Measurements from ENCODE around the gene NECAB2. TPM values are rescaled to one million over a fixed set of nuclear protein-coding genes. Genes with fewer than 3 reads are reported as not detected.

Gene NECAB2
- total and polyA plus RNA-seq, 2 of the 8 experiments (the other 6 are each of a cell fraction or from before 2014, with no cell fraction given): 3.6 to 4.2 TPM

DNA sequence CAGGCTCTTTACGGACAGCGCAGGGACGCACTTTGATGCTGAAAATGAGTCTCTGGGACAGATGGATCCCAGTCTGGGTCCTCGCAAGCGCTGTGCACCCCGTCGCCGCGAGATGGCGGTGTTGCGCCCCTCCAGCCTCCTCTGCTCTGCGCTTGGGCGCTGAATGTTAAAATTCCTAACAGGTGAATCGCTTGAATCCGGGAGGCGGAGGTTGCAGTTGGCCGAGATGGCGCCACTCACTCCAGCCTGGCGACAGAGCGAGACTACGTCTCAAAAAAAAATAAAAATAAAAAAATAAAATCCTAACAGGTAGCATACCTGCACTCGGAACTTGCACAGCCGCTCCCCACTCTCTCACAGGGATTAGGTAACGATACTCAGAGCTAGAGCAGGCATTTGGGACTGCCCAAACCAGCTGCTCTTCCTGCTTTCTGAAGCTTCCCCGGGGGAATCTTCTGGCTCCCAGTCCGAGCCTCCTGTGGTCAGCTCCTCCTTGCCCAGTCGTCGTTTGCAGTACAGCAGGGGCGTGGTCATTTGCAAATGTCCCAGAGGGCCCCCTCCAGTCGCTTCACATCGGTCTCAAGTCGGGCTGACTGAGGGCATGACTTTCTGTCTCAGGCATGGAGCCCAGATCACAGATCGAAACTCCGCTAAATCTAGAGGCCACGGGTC, 41.2 kb upstream of the NECAB2 start (continued):
- peak; percentile 39; the same call in 1 of the 2 replicates for TF ChIP-seq PHF8 (conservative IDR thresholded peaks at IDR 0.05; ENCODE audit: low read depth, low read length)
- no peak for TF ChIP-seq RFX5 (IDR thresholded peaks at IDR 0.05; ENCODE audit: borderline replicate concordance, low read depth, low read length)
- no peak for TF ChIP-seq SP1 (IDR thresholded peaks at IDR 0.05; ENCODE audit: low read depth, low read length)
- TF ChIP-seq POLR2A (IDR thresholded peaks at IDR 0.05; ENCODE audit: control extremely low read depth in 1 of 2, low read depth in 2 of 2, low read length in 2 of 2): peak in 1 of 2 experiments; percentile 61; a peak in 2 of 3 replicates
- TF ChIP-seq TCF12 (IDR thresholded peaks at IDR 0.05; ENCODE audit: low read depth, low read length): no peak
- no peak for TF ChIP-seq CHD2 (IDR thresholded peaks at IDR 0.05; ENCODE audit: low read length)
- no peak for TF ChIP-seq MAFK (IDR thresholded peaks at IDR 0.05; ENCODE audit: low read depth, low read length)
- no peak for TF ChIP-seq NRF1 (IDR thresholded peaks at IDR 0.05; ENCODE audit: low read depth, low read length)
- no peak for TF ChIP-seq SIX5 (IDR thresholded peaks at IDR 0.05; ENCODE audit: low read depth, low read length)
- no peak for TF ChIP-seq SP2 (IDR thresholded peaks at IDR 0.05; ENCODE audit: low read length)
- no peak for TF ChIP-seq ASH2L (IDR thresholded peaks at IDR 0.05; ENCODE audit: low read length)
- TF ChIP-seq RXRA (IDR thresholded peaks at IDR 0.05; ENCODE audit: insufficient read depth, low read depth, low read length): no peak
- TF ChIP-seq GTF2F1 (IDR thresholded peaks at IDR 0.05; ENCODE audit: borderline replicate concordance, low read depth, low read length): no peak
- peak; percentile 37 for TF ChIP-seq KDM4A (IDR thresholded peaks at IDR 0.05; ENCODE audit: low read depth, low read length, severe bottlenecking)
